Immature natural killer cell (primary cell): ENCODE results near the gene CLIC6. TPM values are rescaled to one million over a fixed set of nuclear protein-coding genes. Genes with fewer than 3 reads are reported as not detected.

Experiments used
- DNase-seq, 3 donors: peaks; one replicate each; pipeline ENCODE4 v3.0.0; 2022; ENCODE audit warnings: mixed read lengths in 1 of 3
- H3K27ac Mint-ChIP-seq, 6 donors: one replicate each; pipeline ENCODE4 v1.8.0; 2020; ENCODE audit warnings: mixed read lengths in 6 of 6, mild to moderate bottlenecking in 5 of 6, inconsistent platforms in 4 of 6, moderate library complexity in 3 of 6
- H3K27me3 Mint-ChIP-seq, 3 donors: one replicate each; pipeline ENCODE4 v1.8.0; 2020 to 2021; ENCODE audit warnings: low read depth in 3 of 3, mild to moderate bottlenecking in 3 of 3, mixed read lengths in 3 of 3, moderate library complexity in 3 of 3, inconsistent platforms in 1 of 3
- H3K36me3 Mint-ChIP-seq, 3 donors: one replicate each; pipeline ENCODE4 v1.8.0; 2020; ENCODE audit warnings: mixed read lengths in 3 of 3, inconsistent platforms in 2 of 3, mild to moderate bottlenecking in 2 of 3
- H3K4me1 Mint-ChIP-seq, 2 donors: one replicate each; pipeline ENCODE4 v1.8.0; 2020; ENCODE audit warnings: inconsistent platforms in 2 of 2, mild to moderate bottlenecking in 2 of 2, mixed read lengths in 2 of 2, moderate library complexity in 1 of 2
- H3K4me3 Mint-ChIP-seq, 5 donors: one replicate each; pipeline ENCODE4 v1.8.0; 2020; ENCODE audit warnings: mild to moderate bottlenecking in 5 of 5, mixed read lengths in 5 of 5, inconsistent platforms in 3 of 5, moderate library complexity in 3 of 5
- H3K9me3 Mint-ChIP-seq, 6 donors: one replicate each; pipeline ENCODE4 v1.8.0; 2020; ENCODE audit warnings: mild to moderate bottlenecking in 6 of 6, mixed read lengths in 6 of 6, inconsistent platforms in 4 of 6, moderate library complexity in 3 of 6
- polyA plus RNA-seq, 3 donors: library from polyadenylated mRNA; unstranded; fragments of 300-500 nt; fragmentation: Illumina TruSeq; gene quantifications; one replicate each; pipeline ENCODE4 v1.2.3, GENCODE V29; 2021

The CLIC6 gene
- polyA plus RNA-seq, 3 donors from 2014 or later, result not detected

- DNase-seq, result no peak
- H3K36me3 Mint-ChIP-seq, result no peaks in the 10 kb centered on the region
- H3K27me3 Mint-ChIP-seq, result peaks cover 0 to 6% (median 5%) of the 10 kb centered on the region in 3 donors
- H3K4me3 Mint-ChIP-seq, result no peak overlapping the region
- no peaks in the 10 kb centered on the region for H3K9me3 Mint-ChIP-seq
- H3K4me1 Mint-ChIP-seq, result no peaks in the 10 kb centered on the region
- H3K27ac Mint-ChIP-seq, result no peak overlapping the region
Measured at GRCh38 chr21:34730756-34731445, 62.1 kb downstream of the CLIC6 start.

- Mint-ChIP-seq H3K36me3 (no peaks in the 10 kb centered on the region), H3K4me1 (no peaks in the 10 kb centered on the region), H3K27me3 (peaks cover 0 to 7% (median 6%) of the 10 kb centered on the region in 3 donors), H3K4me3 (no peak overlapping the region), H3K27ac (no peak overlapping the region), H3K9me3 (no peaks in the 10 kb centered on the region)
- DNase-seq, result no peak
Measured at GRCh38 chr21:34732388-34732821, 63.6 kb downstream of the CLIC6 start.

GRCh38 chr21:34733852-34734251, 65.1 kb downstream of the CLIC6 start:
- Mint-ChIP-seq H3K27ac (no peak overlapping the region), H3K9me3 (no peaks in the 10 kb centered on the region), H3K4me1 (no peaks in the 10 kb centered on the region), H3K4me3 (no peak overlapping the region), H3K27me3 (peaks cover 0 to 6% (median 5%) of the 10 kb centered on the region in 3 donors), H3K36me3 (no peaks in the 10 kb centered on the region)
- no peak for DNase-seq

GRCh38 chr21:34734696-34735095, 65.9 kb downstream of the CLIC6 start:
- peaks cover 0 to 2% (median 0%) of the 10 kb centered on the region in 6 donors for H3K9me3 Mint-ChIP-seq

GRCh38 chr21:34736116-34736874, 67.5 kb downstream of the CLIC6 start:
- H3K4me1 Mint-ChIP-seq, result no peaks in the 10 kb centered on the region
- H3K27ac Mint-ChIP-seq, result no peak overlapping the region
- peaks cover 0 to 9% (median 6%) of the 10 kb centered on the region in 3 donors for H3K27me3 Mint-ChIP-seq
- H3K4me3 Mint-ChIP-seq, result no peak overlapping the region
- no peak for DNase-seq
- peaks cover 0 to 2% (median 0%) of the 10 kb centered on the region in 6 donors for H3K9me3 Mint-ChIP-seq
- H3K36me3 Mint-ChIP-seq, result no peaks in the 10 kb centered on the region

More at GRCh38 chr21:34734696-34735095, 65.9 kb downstream of the CLIC6 start:
- Mint-ChIP-seq H3K4me3 (no peak overlapping the region), H3K36me3 (no peaks in the 10 kb centered on the region), H3K27ac (no peak overlapping the region), H3K4me1 (no peaks in the 10 kb centered on the region), H3K27me3 (peaks cover 0 to 8% (median 6%) of the 10 kb centered on the region in 3 donors)
- no peak for DNase-seq

GRCh38 chr21:34737115-34737514, 68.3 kb downstream of the CLIC6 start:
- DNase-seq, result no peak
- no peak overlapping the region for H3K4me3 Mint-ChIP-seq
- H3K27me3 Mint-ChIP-seq, result peaks cover 0 to 9% (median 8%) of the 10 kb centered on the region in 3 donors
- H3K4me1 Mint-ChIP-seq, result no peaks in the 10 kb centered on the region
- H3K9me3 Mint-ChIP-seq, result peaks cover 0 to 2% (median 0%) of the 10 kb centered on the region in 6 donors
- no peaks in the 10 kb centered on the region for H3K36me3 Mint-ChIP-seq
- no peak overlapping the region for H3K27ac Mint-ChIP-seq

- Mint-ChIP-seq H3K4me1 (peaks cover 0 to 1% of the 10 kb centered on the region in 2 donors), H3K27ac (no peak overlapping the region), H3K36me3 (no peaks in the 10 kb centered on the region), H3K27me3 (peaks cover 2 to 14% (median 9%) of the 10 kb centered on the region in 3 donors), H3K9me3 (peaks cover 0 to 2% (median 0%) of the 10 kb centered on the region in 6 donors), H3K4me3 (no peak overlapping the region)
- DNase-seq, result no peak
Measured at GRCh38 chr21:34740198-34740597, 71.4 kb downstream of the CLIC6 start.

GRCh38 chr21:34743285-34743684, 74.5 kb downstream of the CLIC6 start:
- peaks cover 0 to 2% (median 0%) of the 10 kb centered on the region in 6 donors for H3K9me3 Mint-ChIP-seq
- H3K4me3 Mint-ChIP-seq, result no peak overlapping the region
- H3K36me3 Mint-ChIP-seq, result no peaks in the 10 kb centered on the region
- peaks cover 5 to 8% (median 8%) of the 10 kb centered on the region in 3 donors for H3K27me3 Mint-ChIP-seq
- peaks cover 3 to 8% of the 10 kb centered on the region in 2 donors for H3K4me1 Mint-ChIP-seq
- H3K27ac Mint-ChIP-seq, result no peak overlapping the region
- DNase-seq, result no peak

GRCh38 chr21:34743831-34744230, 75.0 kb downstream of the CLIC6 start:
- peaks cover 0 to 2% (median 0%) of the 10 kb centered on the region in 6 donors for H3K9me3 Mint-ChIP-seq
- peaks cover 6 to 8% (median 8%) of the 10 kb centered on the region in 3 donors for H3K27me3 Mint-ChIP-seq
- no peak overlapping the region for H3K4me3 Mint-ChIP-seq
- no peaks in the 10 kb centered on the region for H3K36me3 Mint-ChIP-seq
- H3K27ac Mint-ChIP-seq, result no peak overlapping the region
- H3K4me1 Mint-ChIP-seq, result peaks cover 3 to 8% of the 10 kb centered on the region in 2 donors
- DNase-seq, result no peak

- peaks cover 5 to 9% (median 6%) of the 10 kb centered on the region in 3 donors for H3K27me3 Mint-ChIP-seq
- no peak overlapping the region for H3K4me3 Mint-ChIP-seq
- no peaks in the 10 kb centered on the region for H3K9me3 Mint-ChIP-seq
- H3K36me3 Mint-ChIP-seq, result no peaks in the 10 kb centered on the region
- DNase-seq, result no peak
- no peak overlapping the region for H3K27ac Mint-ChIP-seq
- H3K4me1 Mint-ChIP-seq, result peaks cover 3 to 8% of the 10 kb centered on the region in 2 donors
Measured at GRCh38 chr21:34744801-34745200, 76.0 kb downstream of the CLIC6 start.

GRCh38 chr21:34745557-34746255, 76.9 kb downstream of the CLIC6 start:
- H3K27ac Mint-ChIP-seq, result no peak overlapping the region
- DNase-seq, result peak; percentile 47 to 61 (median 60)
- H3K36me3 Mint-ChIP-seq, result no peaks in the 10 kb centered on the region
- peaks cover 3 to 8% of the 10 kb centered on the region in 2 donors for H3K4me1 Mint-ChIP-seq
- peaks cover 5 to 14% (median 6%) of the 10 kb centered on the region in 3 donors for H3K27me3 Mint-ChIP-seq
- no peaks in the 10 kb centered on the region for H3K9me3 Mint-ChIP-seq
- peak overlapping the region; percentile 61 to 89 (median 73) for H3K4me3 Mint-ChIP-seq

GRCh38 chr21:34748862-34749261, 80.1 kb downstream of the CLIC6 start:
- no peak for DNase-seq

GRCh38 chr21:34754690-34755647, 86.2 kb downstream of the CLIC6 start:
- Mint-ChIP-seq H3K4me1 (no peaks in the 10 kb centered on the region), H3K36me3 (no peaks in the 10 kb centered on the region), H3K9me3 (no peaks in the 10 kb centered on the region), H3K27me3 (peaks cover 0 to 9% (median 0%) of the 10 kb centered on the region in 3 donors), H3K27ac (no peak overlapping the region), H3K4me3 (no peak overlapping the region)
- no peak for DNase-seq

More at GRCh38 chr21:34748862-34749261, 80.1 kb downstream of the CLIC6 start:
- H3K4me1 Mint-ChIP-seq, result peaks cover 3 to 8% of the 10 kb centered on the region in 2 donors
- no peak overlapping the region for H3K4me3 Mint-ChIP-seq
- peaks cover 3 to 6% (median 6%) of the 10 kb centered on the region in 3 donors for H3K27me3 Mint-ChIP-seq
- no peaks in the 10 kb centered on the region for H3K36me3 Mint-ChIP-seq
- no peaks in the 10 kb centered on the region for H3K9me3 Mint-ChIP-seq
- H3K27ac Mint-ChIP-seq, result no peak overlapping the region
